HEK293 (cell line): ENCODE measurements around the gene EDN1.
"Not testable (repeated sequence)": the region's sequence is repeated elsewhere in the genome, so short reads cannot be mapped to it uniquely, and the experiment has no call there.

Experiments
- YY1 ChIP-seq: fragments of 450-650 bp; formaldehyde crosslinking; IDR thresholded peaks from 2 replicates; pipeline ENCODE4 v1.5.1; 2018; ENCODE audit warnings: missing biosample characterization, missing genetic modification characterization
- ZNF623 ChIP-seq: fragments of 450-650 bp; formaldehyde crosslinking; IDR thresholded peaks from 2 replicates; pipeline ENCODE4 v1.5.1; 2016; ENCODE audit warnings: missing biosample characterization, missing genetic modification characterization

GRCh38 chr6:12332750-12333079 lies 42.6 kb downstream of the EDN1 start:
- TF ChIP-seq ZNF623, YY1 (tag by site-specific recombination): not testable (repeated sequence)
